Measurements from ENCODE around the gene BAHCC1. TPM values are rescaled to one million over a fixed set of nuclear protein-coding genes. Genes with fewer than 3 reads are reported as not detected.

The BAHCC1 gene
- total RNA-seq, 1 donor = 11.2 TPM

GRCh38 chr17:81418710-81419318 is 23.6 kb downstream of the BAHCC1 start:
- peak overlapping the region; percentile 68 for H3K4me2 ChIP-seq (ENCODE audit: insufficient read depth, low read length)
- H2AFZ ChIP-seq (ENCODE audit: low read length) = no peak overlapping the region
- H3K36me3 ChIP-seq (ENCODE audit: insufficient read depth, low read length) = no peaks in the 10 kb centered on the region
- no peak for TF ChIP-seq CTCF (IDR thresholded peaks at IDR 0.05; ENCODE audit: extremely low read depth, low read depth, low read length)
- peak overlapping the region; percentile 53 for H3K4me3 ChIP-seq (ENCODE audit: insufficient read depth, low read length)
- no peaks in the 10 kb centered on the region for H3K9me3 ChIP-seq (ENCODE audit: low read depth, low read length)
- H4K20me1 ChIP-seq (ENCODE audit: insufficient read depth, low read length) = no peaks in the 10 kb centered on the region
- H3K4me1 ChIP-seq (ENCODE audit: insufficient read depth, low read length) = peaks cover 53% of the 10 kb centered on the region
- no peak for DNase-seq (ENCODE audit: insufficient read length, low spot score, missing footprints)
- H3K79me2 ChIP-seq (ENCODE audit: insufficient read depth, low read length) = peaks cover 3% of the 10 kb centered on the region
- no peak overlapping the region for H3K27ac ChIP-seq (ENCODE audit: low read depth, low read length)
- no peaks in the 10 kb centered on the region for H3K27me3 ChIP-seq (ENCODE audit: insufficient read depth, low read length)

GRCh38 chr17:81419319-81419885 is 24.1 kb downstream of the BAHCC1 start:
- H3K27me3 ChIP-seq (ENCODE audit: insufficient read depth, low read length) = no peaks in the 10 kb centered on the region
- no peaks in the 10 kb centered on the region for H4K20me1 ChIP-seq (ENCODE audit: insufficient read depth, low read length)
- peaks cover 9% of the 10 kb centered on the region for H3K79me2 ChIP-seq (ENCODE audit: insufficient read depth, low read length)
- H3K9me3 ChIP-seq (ENCODE audit: low read depth, low read length) = no peaks in the 10 kb centered on the region
- H3K4me2 ChIP-seq (ENCODE audit: insufficient read depth, low read length) = peak overlapping the region; percentile 68
- peak; percentile 96 for DNase-seq (ENCODE audit: insufficient read length, low spot score, missing footprints)
- H2AFZ ChIP-seq (ENCODE audit: low read length) = peak overlapping the region; percentile 47
- H3K27ac ChIP-seq (ENCODE audit: low read depth, low read length) = peak overlapping the region; percentile 65
- H3K4me3 ChIP-seq (ENCODE audit: insufficient read depth, low read length) = peak overlapping the region; percentile 53
- no peak for TF ChIP-seq CTCF (IDR thresholded peaks at IDR 0.05; ENCODE audit: extremely low read depth, low read depth, low read length)
- H3K4me1 ChIP-seq (ENCODE audit: insufficient read depth, low read length) = peaks cover 58% of the 10 kb centered on the region
- no peaks in the 10 kb centered on the region for H3K36me3 ChIP-seq (ENCODE audit: insufficient read depth, low read length)

GRCh38 chr17:81419886-81420768 is 24.9 kb downstream of the BAHCC1 start:
- peak overlapping the region; percentile 68 for H3K4me2 ChIP-seq (ENCODE audit: insufficient read depth, low read length)
- no peaks in the 10 kb centered on the region for H3K9me3 ChIP-seq (ENCODE audit: low read depth, low read length)
- DNase-seq (ENCODE audit: insufficient read length, low spot score, missing footprints) = no peak
- H3K4me3 ChIP-seq (ENCODE audit: insufficient read depth, low read length) = peak overlapping the region; percentile 53
- peaks cover 58% of the 10 kb centered on the region for H3K4me1 ChIP-seq (ENCODE audit: insufficient read depth, low read length)
- H3K27ac ChIP-seq (ENCODE audit: low read depth, low read length) = peak overlapping the region; percentile 65
- no peak for TF ChIP-seq CTCF (IDR thresholded peaks at IDR 0.05; ENCODE audit: extremely low read depth, low read depth, low read length)
- H2AFZ ChIP-seq (ENCODE audit: low read length) = no peak overlapping the region
- no peaks in the 10 kb centered on the region for H3K36me3 ChIP-seq (ENCODE audit: insufficient read depth, low read length)
- peaks cover 14% of the 10 kb centered on the region for H3K79me2 ChIP-seq (ENCODE audit: insufficient read depth, low read length)
- no peaks in the 10 kb centered on the region for H4K20me1 ChIP-seq (ENCODE audit: insufficient read depth, low read length)
- no peaks in the 10 kb centered on the region for H3K27me3 ChIP-seq (ENCODE audit: insufficient read depth, low read length)

Data from osteoblast (primary cell).